Measurements from ENCODE around the gene DTL. TPM values are rescaled to one million over a fixed set of nuclear protein-coding genes. Genes with fewer than 3 reads are reported as not detected.

DTL gene
- total RNA-seq, 2 experiments from 2014 or later = 92.0 to 95.9 TPM

GRCh38 chr1:212135166-212135565 is 99.6 kb downstream of the DTL start:
- Mint-ChIP-seq H3K9me3 (peaks cover 1% of the 10 kb centered on the region), H3K4me3 (no peak overlapping the region), H3K36me3 (ENCODE audit: low read depth) (peaks cover 27% of the 10 kb centered on the region), H3K27me3 (no peaks in the 10 kb centered on the region), H3K4me1 (ENCODE audit: low read depth) (peaks cover 2% of the 10 kb centered on the region), H3K27ac (no peak overlapping the region)
- no peak for ATAC-seq
- ChIA-PET POLR2A (no interaction called here), CTCF (no interaction called here)
- intact Hi-C loops (cut with micrococcal nuclease) = no loop called here
- TF ChIP-seq CTCF (IDR thresholded peaks at IDR 0.05) = no peak
- no peak for DNase-seq

DNA sequence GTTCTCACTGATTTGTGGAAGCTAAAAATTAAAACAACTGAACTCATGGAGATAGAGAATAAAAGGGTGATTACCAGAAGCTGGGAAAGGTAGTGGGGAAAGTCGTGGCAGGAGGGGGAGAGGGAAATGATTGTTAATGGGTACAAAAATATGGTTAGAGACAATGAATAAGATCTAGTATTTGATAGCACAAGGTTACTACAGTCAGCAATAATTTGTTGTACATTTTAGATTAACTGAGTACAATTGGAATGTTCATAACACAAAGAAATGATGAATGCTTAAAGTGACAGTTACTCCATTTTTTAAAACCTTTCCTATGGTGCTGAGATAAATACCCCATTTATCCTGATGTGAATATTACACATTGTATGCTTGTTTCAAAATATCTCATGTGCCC is 102.3 kb downstream of the DTL start:
- ATAC-seq = no peak
- Mint-ChIP-seq H3K36me3 (ENCODE audit: low read depth) (peaks cover 14% of the 10 kb centered on the region), H3K9me3 (peaks cover 1% of the 10 kb centered on the region), H3K27me3 (no peaks in the 10 kb centered on the region), H3K4me1 (ENCODE audit: low read depth) (no peaks in the 10 kb centered on the region), H3K4me3 (no peak overlapping the region), H3K27ac (no peak overlapping the region)
- intact Hi-C loops (cut with micrococcal nuclease) = no loop called here
- TF ChIP-seq CTCF (IDR thresholded peaks at IDR 0.05) = no peak
- ChIA-PET CTCF (no interaction called here), POLR2A (no interaction called here)
- DNase-seq = no peak

GRCh38 chr1:212138457-212138856 is 102.9 kb downstream of the DTL start:
- CTCF ChIA-PET = no interaction called here
- POLR2A ChIA-PET = no interaction called here
- H3K4me1 Mint-ChIP-seq (ENCODE audit: low read depth) = no peaks in the 10 kb centered on the region
- H3K36me3 Mint-ChIP-seq (ENCODE audit: low read depth) = peaks cover 8% of the 10 kb centered on the region
- H3K27me3 Mint-ChIP-seq = no peaks in the 10 kb centered on the region
- TF ChIP-seq CTCF (IDR thresholded peaks at IDR 0.05) = no peak
- no peak for ATAC-seq
- H3K9me3 Mint-ChIP-seq = peaks cover 1% of the 10 kb centered on the region
- no peak overlapping the region for H3K27ac Mint-ChIP-seq
- no peak overlapping the region for H3K4me3 Mint-ChIP-seq
- no peak for DNase-seq
- intact Hi-C loops (cut with micrococcal nuclease) = no loop called here

- TF ChIP-seq CTCF (IDR thresholded peaks at IDR 0.05) = no peak
- no peaks in the 10 kb centered on the region for H3K4me1 Mint-ChIP-seq (ENCODE audit: low read depth)
- no peak for DNase-seq
- ChIA-PET POLR2A (no interaction called here), CTCF (no interaction called here)
- H3K27ac Mint-ChIP-seq = no peak overlapping the region
- H3K4me3 Mint-ChIP-seq = no peak overlapping the region
- H3K27me3 Mint-ChIP-seq = no peaks in the 10 kb centered on the region
- intact Hi-C loops (cut with micrococcal nuclease) = no loop called here
- no peak for ATAC-seq
- peaks cover 3% of the 10 kb centered on the region for H3K36me3 Mint-ChIP-seq (ENCODE audit: low read depth)
- H3K9me3 Mint-ChIP-seq = peaks cover under 1% of the 10 kb centered on the region
Measured at GRCh38 chr1:212139526-212140135, 104.1 kb downstream of the DTL start.

DNA sequence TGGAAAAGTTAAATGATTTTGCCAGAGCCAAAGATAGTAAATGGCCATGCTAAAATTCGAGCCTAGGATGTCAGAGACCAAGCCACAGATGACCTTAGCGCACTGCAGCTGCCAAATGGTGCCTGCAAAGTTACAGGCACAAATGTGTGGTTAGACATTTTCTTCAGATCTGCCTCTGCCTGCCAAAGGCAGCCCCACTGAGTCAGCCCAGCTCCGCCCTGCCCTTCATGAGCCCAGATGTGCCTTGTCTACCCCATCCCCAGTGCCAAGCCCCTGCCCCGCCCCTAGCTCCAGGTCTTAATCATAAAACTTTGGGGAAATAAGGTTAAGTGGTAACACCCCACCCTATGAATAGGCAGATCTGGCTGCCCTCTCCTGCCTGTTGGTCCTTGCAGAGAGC is 105.9 kb downstream of the DTL start:
- Mint-ChIP-seq H3K9me3 (no peaks in the 10 kb centered on the region), H3K36me3 (ENCODE audit: low read depth) (no peaks in the 10 kb centered on the region), H3K27me3 (no peaks in the 10 kb centered on the region), H3K4me1 (ENCODE audit: low read depth) (no peaks in the 10 kb centered on the region), H3K4me3 (no peak overlapping the region), H3K27ac (no peak overlapping the region)
- ChIA-PET POLR2A (no interaction called here), CTCF (interaction anchor here (1.4 kb wide), 1 partner anchor 315 kb away, joined by 5 read pairs; no protein-coding TSS in a partner anchor)
- intact Hi-C loops (cut with micrococcal nuclease) = no loop called here
- TF ChIP-seq CTCF (IDR thresholded peaks at IDR 0.05) = no peak
- DNase-seq (no peak), ATAC-seq (no peak)

Data from activated CD8-positive, alpha-beta T cell treated with anti-CD3 and anti-CD28 coated beads for 36 hours (primary cell).